Activated CD8-positive, alpha-beta memory T cell treated with anti-CD3 and anti-CD28 coated beads for 48 hours (primary cell): ENCODE data around the gene C1QC.

Experiments used
- DNase-seq, 3 experiments: peaks; one replicate each; pipeline ENCODE4 v3.0.0-alpha.2; 2020; ENCODE audit warnings: low read depth in 2 of 3, low spot score in 2 of 3

C1QC gene

DNA sequence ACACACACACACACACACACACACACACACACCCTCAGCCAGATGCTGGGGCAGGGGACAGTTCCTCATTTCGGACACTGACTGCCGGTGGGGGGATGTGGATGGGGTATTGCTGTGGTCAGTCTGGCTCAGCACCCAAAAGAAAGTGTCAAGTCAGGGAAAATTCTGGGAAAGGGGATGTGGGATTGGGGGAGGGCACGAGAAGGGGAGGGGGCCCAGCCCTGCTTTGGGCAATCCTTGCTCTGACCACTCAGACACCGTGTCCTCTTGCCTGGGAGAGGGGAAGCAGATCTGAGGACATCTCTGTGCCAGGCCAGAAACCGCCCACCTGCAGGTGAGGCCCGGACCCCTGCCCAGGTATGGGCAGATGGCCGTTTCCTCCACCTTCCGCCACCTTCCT, at the start of gene C1QC:
Gene C1QC, plus strand, starts transcription at position 253 of the 400 bp plus-strand sequence. CDS start 391 bp downstream, outside the sequence.
- no peak for DNase-seq

DNA sequence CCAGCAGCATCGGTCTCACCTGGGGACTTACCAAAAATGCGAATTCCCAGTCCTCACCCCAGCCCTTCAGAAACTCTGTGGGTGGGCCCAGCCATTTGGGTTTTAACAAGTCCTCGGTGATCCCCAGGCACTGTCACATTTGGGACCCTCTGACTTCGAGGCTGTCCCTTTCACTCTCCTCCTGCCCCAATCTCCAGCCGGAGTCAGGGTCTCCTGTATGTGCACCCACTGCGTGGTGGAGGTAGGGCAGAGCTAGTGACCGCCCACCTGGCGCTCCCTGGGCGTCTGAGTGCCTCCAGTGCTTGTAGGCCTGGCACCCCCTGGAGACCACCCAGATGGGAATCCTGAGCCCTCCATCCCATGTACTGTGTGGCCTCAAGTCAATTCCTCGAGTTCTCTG, 49.0 kb upstream of the C1QC start:
- DNase-seq, result no peak

DNA sequence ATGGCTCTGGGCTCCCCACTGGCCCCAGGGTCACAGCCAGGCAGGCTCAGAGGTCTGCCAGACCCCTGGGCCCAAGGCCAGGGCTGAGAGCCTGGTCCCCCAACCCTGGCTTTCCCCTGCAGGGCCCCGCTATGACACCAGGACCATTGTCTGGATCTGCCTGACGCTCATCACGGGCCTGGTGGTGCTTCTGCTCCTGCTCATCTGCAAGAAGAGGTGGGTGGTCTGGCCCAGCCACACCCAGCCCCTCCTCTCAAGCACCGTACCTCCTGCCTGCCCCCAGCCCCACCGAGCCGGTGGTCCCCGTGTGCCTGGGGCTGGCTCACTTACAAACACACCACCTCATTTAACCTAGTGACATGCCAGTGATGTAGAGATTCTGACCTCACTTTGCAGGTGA, 48.3 kb upstream of the C1QC start:
- no peak for DNase-seq

DNA sequence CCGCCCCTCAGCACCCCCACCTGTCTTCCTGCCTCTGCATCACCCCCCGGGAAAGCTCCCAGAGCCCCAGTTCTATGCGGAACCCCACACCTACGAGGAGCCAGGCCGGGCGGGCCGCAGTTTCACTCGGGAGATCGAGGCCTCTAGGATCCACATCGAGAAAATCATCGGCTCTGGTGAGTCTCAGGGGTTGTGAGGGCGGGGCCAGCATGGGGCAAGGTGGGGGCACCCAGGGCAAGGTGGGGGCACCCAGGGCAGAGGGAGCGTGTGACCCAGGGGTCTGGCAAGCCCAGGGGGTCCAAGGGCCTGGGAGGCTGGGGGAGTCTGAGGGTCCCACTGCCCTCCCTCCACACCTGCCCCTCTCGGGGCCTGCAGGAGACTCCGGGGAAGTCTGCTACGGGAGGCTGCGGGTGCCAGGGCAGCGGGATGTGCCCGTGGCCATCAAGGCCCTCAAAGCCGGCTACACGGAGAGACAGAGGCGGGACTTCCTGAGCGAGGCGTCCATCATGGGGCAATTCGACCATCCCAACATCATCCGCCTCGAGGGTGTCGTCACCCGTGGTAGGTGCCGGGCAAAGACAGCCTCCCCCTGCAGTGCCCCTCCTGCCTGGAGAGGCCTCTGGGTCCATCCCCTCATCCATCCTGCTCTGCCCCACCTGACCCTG, 46.0 kb upstream of the C1QC start:
- DNase-seq, result no peak

DNA sequence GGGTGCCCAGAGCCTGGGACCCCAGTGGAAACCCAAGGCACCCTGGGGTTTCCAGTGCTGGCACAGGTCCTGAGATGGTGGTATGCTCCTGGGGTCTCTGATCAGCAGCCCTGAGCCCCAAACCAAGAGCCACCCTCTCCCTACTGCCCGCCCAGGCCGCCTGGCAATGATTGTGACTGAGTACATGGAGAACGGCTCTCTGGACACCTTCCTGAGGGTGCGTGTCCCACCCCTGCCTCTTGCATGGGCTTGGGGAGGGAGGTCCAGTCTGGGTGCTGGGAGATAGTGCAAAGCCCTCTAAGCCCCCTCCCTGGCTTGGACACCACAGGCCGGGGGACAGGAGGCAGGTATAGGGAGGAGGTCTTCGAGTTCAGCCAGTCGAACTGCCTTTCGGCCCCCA, 45.4 kb upstream of the C1QC start:
- no peak for DNase-seq

DNA sequence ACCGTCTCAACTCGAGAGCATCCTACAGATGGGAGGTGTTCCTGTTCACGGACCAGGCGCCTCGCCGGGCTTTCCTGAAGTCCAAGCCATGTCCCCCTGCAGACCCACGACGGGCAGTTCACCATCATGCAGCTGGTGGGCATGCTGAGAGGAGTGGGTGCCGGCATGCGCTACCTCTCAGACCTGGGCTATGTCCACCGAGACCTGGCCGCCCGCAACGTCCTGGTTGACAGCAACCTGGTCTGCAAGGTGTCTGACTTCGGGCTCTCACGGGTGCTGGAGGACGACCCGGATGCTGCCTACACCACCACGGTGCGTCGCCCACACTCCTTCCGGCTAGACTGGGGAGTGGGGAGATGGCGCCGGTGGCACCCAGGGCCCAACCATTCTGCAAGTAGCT, 44.7 kb upstream of the C1QC start:
- no peak for DNase-seq

DNA sequence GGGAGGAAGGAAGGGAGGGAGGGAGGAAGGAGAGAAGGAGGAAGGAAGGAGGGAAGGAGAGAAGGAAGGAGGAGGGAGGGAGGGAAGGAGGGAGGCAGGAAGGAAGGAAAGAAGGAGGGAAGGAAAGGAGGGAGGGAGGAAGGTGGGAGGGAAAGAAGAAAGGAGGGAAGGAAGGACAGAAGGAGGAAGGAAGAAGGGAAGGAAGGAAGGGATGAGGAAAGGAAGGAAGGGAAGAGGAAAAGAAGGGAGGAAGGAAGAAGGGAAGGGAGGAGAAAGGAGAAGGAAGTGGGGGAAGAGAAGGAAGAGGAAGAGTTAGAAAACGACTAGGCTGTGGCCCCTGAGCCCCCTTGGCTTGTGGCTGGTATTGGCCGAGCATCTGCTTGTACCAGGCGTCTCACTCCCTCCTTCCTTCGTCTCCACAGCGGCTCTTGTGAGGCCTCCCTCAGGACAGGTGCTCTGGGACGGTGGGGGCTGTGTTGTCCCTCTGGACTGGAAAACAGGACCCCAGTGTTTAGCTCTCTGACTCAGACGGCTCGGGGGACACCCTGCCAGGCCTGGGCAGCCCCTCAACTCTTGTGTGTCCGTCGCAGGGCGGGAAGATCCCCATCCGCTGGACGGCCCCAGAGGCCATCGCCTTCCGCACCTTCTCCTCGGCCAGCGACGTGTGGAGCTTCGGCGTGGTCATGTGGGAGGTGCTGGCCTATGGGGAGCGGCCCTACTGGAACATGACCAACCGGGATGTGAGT, 43.2 kb upstream of the C1QC start:
- no peak for DNase-seq

DNA sequence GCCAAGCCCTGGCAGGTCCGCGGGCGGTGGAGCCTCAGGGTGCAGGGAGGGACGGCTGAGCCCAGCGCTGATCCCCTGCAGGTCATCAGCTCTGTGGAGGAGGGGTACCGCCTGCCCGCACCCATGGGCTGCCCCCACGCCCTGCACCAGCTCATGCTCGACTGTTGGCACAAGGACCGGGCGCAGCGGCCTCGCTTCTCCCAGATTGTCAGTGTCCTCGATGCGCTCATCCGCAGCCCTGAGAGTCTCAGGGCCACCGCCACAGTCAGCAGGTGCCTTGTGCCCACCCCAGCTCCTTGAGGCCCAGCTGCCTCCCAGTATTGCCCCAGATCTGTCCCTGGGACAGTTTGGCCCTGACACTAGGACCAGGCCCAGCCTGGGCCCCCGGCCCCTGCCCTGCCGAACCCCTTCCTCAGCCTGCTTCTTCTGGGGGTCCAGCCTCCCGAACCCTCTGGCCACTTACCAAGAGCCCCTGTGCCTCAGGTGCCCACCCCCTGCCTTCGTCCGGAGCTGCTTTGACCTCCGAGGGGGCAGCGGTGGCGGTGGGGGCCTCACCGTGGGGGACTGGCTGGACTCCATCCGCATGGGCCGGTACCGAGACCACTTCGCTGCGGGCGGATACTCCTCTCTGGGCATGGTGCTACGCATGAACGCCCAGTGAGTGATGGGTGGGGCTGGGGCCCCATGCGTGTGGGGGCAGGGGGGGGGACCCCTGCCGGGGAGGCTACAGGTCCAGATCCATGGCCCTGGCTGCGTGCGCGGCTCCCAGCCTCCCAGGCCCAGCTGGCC, 42.4 kb upstream of the C1QC start:
- no peak for DNase-seq

DNA sequence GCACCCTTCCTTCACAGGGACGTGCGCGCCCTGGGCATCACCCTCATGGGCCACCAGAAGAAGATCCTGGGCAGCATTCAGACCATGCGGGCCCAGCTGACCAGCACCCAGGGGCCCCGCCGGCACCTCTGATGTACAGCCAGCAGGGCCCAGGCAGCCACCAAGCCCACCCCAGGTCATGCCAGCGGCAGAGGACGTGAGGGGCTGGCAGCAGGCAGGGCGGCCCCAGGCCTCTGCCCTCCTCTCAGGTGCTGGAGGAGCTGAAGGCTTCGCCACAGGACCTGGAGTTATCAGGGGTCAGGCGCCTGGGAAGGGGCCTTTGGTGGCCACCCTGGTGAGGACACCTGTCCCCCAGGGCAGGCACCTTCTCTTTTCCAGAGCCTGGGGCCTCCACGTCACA, 41.8 kb upstream of the C1QC start:
- DNase-seq, result no peak

DNA sequence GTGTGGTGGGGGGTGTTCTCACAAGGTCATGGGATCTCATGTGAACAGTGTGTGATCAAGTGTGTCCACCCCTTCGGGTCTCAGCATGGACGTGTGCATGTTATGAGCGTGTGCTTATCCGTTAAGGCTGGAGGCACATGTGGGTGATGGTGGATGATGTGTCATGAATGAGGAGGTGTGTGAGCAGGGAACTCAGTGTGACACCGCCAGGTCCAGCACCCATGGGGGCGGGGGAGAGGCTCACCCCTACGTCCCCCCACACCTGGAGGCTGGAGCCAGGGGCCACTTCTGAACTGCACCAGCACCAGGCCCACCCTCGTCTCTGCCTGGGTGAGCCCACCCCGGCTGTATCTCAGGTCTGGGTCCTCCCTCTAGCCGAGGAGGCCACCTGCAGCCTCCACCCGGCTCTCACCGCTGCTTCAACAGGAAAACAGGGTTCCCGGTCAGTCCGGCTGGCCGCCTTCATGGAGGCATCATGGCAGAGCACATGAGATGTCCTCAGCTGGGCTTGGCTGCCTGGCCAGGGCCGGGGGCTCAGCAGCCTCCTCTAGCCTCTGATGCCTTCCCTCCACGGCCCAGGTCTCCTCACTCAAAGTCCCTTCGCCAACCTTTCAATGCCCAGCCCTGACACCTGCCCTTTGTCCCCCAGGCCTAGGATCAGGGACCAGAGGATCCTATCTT, 41.2 kb upstream of the C1QC start:
- DNase-seq, result no peak

DNA sequence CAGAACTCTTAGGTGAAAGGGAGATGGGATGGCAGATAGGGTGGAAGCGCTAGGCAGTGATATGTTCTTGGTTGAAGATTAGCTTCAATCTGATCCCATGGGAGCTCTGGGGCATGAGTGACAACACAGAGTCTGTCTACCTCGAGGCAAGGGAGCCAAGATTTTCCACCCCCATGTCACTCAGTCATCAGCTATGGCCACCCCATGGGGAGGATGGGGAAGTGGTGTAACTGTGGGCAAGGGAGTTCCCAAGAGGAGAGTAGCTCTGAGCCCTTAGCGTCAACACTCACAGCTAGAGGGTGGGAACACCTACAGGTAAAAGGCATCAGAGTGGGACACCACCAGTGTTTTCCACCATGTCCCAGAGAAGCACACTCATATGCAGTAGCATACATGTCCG, 37.3 kb upstream of the C1QC start:
- DNase-seq, result no peak

DNA sequence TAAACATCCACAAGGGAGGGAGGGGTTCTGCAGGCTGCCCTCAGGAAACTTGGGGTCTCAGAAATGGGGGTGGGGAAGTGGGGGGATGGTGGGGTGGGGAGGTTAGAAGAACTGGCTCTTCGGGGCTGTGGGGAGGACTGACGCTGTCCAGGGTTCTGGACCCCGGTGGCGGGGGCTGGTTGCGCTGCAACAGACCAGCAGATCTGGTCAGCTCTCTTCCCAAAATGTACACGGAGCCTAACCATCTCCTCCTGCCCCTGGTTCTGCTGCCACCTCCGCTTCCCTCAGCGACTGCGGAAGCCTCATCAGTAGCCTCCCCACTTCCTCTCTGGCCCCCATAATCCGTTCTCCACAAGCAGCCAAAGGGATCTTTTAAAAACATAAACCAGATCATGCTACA, 36.3 kb upstream of the C1QC start:
- DNase-seq, result no peak

DNA sequence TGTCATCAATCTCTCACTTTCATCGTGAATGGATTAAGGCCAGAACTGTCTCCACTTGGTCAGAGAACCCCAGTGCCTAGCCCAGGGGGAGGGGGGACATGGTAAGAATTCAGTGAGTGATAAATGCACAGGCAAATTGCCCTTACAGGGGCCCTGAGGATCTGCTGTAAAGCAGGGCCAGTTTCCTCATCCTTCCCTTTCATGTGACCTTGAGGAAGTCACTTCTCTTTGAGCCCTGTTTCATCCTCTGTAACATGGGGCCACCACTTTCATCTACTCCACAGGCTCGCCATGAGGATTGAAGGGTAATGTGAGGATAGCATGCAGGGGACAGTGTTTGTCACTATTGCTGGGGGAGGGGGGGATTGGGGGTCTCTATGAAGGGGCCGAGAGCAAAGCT, 35.1 kb upstream of the C1QC start:
- no peak for DNase-seq

DNA sequence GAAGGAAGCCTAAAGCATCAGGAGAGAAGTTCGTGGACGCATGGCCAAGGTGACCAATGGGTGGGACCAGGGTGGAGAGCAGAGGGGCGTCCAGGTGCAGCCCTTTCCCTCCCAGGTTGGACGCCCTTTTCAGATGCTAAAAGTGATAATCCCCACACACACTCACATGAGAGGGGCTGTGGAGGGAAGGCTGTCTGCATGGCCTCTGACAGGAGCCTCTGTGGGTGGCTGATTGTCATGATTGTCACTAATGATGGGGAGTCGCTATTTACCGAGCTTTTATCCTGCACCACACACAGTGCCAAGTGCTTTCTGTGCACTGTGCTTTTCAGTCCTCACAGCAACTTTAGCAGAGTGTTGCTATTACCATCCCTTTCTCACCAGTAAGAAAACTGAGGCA, 34.1 kb upstream of the C1QC start:
- DNase-seq, result no peak

DNA sequence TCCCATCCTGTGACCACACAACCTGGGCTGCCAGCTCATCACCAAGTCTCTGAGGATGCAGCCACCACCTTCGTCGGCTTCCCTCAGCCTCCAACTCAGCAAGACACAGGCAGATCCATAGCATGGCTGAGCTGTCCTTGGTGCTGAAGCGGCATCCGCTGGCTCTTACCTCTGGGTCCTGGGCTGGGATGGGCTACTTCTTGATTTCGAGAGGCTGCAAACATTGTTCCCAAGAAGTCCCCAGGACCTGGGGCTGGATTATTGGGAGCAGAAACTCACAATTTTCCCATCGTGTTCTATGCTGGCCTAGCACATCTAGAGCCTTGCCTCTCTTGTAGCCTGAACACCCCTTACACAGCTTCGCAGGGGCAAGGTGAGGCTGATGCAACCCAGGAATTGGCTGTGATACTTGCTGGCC, 31.9 kb upstream of the C1QC start:
- DNase-seq, result no peak

DNA sequence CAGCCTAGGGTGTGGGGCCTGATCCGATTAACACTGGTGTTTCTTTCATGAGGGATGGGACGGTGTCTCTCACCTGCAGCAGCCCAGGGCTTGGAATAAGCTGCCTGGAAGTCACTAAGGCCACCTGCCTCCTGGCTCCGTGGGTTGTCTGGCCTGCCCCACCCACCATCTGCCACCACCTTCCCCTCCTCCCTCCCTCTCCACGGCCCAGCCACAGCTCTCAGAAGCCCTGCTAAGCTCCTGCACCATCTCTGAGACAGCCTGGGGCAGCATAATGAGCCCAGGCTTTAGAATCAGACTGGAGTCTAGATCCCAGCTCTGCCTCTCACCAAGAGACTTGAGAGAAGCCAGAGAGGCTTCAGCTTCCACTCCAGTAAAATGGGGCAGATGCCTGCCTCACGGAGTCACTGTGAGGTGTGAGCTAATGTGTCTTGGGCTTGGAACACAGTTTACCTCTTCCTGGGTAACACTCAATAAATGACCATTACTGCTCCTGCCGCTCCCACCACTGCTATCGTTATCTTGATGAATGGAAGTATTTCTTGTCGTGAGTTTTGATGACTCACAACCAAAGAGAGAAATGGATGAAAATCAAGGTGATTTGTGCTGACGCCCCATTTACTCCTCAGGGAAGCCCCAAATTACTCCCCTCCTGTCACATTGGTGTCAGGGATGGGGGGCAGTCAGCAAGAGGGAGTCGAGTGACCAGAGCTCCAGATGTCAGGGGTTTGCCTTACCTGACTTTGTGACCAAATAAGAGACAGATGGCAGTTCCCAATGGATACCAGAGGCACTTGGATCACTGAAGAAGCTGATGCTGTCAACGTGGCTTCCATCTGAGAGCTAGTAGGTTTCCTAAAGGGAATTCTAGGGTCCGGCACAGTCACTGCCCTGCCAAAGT, 30.5 kb upstream of the C1QC start:
- no peak for DNase-seq

DNA sequence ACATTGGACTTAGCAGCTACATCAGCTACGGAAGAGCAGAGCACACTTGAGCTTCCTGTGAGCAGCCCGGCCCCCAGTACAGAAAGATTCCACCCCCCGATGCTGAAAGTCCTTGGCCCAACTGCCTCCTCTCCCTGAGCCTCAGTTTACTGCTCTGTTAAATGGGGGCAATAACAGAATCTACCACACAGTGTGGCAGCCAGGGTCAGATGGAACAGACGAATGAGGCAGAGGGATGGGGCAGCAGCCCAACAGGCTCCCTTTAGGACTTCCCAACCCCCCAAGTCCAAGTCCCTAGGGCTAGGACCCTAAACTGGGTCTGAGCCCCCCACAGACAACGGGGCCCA, 29.9 kb upstream of the C1QC start:
- no peak for DNase-seq

DNA sequence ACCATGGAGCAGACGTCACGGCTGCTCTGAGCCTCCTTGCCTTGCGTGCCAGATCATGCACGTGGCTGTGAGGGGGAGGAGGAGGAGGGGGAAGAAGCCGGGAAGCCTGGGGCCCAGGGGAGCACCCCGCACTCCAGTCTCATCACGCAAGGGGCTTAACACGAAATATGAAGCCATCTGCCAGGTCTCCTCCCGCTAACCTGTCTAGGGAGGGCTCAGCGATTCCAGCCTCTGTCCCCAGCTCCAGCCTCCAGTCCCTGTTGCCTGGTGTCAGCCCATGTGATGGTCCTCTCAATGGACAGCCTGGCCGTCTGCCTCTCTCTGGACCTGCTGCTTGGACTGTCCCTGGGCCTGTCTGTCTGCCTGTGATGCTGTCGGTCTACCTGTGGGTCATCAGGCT, 29.5 kb upstream of the C1QC start:
- no peak for DNase-seq

DNA sequence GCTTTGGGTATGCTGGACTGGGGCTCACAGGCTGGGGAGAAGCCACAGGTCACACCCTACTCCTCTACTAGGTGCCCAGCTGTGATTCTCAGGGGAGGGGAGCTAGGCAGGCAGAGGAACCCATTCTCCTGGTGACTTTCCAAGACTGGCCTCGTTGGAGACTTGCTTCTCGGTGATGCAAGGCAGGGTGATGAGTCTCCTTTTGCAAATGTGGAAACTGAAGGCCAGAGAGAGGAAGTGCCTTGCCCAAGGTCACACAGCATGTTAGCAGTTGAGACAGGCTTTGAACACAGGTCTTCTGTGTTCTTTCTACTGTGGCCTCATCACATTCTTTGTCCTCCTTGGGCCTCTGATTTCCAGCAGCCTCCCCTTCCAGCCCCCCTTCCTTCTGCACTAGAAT, 27.5 kb upstream of the C1QC start:
- DNase-seq, result no peak

DNA sequence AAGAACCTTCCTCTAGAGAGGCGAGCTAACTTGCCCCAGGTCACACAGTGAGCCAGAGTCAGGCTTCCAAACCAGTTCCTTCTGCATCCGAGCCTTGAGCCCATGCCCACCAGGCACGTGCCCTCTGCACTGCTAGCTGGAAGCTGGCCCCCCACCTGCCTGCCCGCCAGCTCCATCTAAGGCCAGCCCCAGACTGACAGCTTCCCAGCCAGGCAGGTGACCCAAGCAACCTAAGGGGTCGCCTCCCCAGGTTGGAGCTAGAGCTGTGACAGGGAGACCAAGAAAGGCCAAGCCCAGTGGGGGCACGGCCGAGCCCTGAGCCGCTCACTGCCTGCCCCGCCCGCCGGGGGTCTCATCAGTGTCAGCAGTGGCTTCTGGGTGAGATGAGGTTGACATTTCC, 26.9 kb upstream of the C1QC start:
- no peak for DNase-seq

DNA sequence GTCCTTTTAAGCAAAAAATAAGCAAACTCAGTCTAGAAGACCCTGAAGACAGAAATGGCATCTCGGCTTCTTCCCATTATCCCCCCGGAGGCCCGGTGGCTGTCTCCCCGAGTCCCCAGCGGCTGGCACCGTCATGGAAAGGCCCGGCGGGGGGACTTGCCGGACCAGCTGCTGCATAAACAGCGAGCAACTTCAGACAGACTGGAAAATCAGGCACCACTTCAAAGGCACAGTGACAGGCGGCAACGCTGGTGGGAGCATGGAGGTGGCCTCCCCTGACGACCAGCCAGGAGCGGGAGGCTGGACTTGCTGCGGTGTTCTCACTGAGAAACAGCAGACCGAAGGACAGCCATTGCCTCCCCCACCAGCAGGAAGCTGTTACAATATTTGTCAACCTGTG, 25.4 kb upstream of the C1QC start:
- DNase-seq, result no peak
